Measurements from ENCODE around the gene POPDC2.

GRCh38 chr3:119664850-119665379 is 4.5 kb upstream of the POPDC2 start:
- TF ChIP-seq POLR2AphosphoS5 (IDR thresholded peaks at IDR 0.05) (no peak), CTCF (IDR thresholded peaks at IDR 0.05) (no peak), POLR2A (IDR thresholded peaks at IDR 0.05) (no peak)
